HepG2 (cell line): ENCODE results near the gene SAMD8. TPM values are rescaled to one million over a fixed set of nuclear protein-coding genes. Genes with fewer than 3 reads are reported as not detected.

Experiments
- ARID2 ChIP-seq: sonication (generic); formaldehyde crosslinking; IDR thresholded peaks from 2 replicates; pipeline ENCODE4 v1.8.1; 2022; ENCODE audit warnings: mild to moderate bottlenecking, missing genetic modification reagents, borderline replicate concordance
- KDM6A ChIP-seq: IDR thresholded peaks from 2 replicates; pipeline ENCODE4 v1.6.1; 2016; ENCODE audit warnings: low read depth
- MTA1 ChIP-seq: sonication (generic); formaldehyde crosslinking; IDR thresholded peaks from 2 replicates; pipeline ENCODE4 v1.4.0; 2020; ENCODE audit warnings: missing genetic modification reagents, mild to moderate bottlenecking, borderline replicate concordance
- NPAS2 ChIP-seq: sonication (generic); formaldehyde crosslinking; IDR thresholded peaks from 2 replicates; pipeline ENCODE4 v1.8.0; 2022; ENCODE audit warnings: mild to moderate bottlenecking, missing genetic modification reagents, borderline replicate concordance
- PAWR ChIP-seq: sonication (generic); formaldehyde crosslinking; IDR thresholded peaks from 2 replicates; pipeline ENCODE4 v1.4.0; 2020; ENCODE audit warnings: missing genetic modification reagents, mild to moderate bottlenecking, borderline replicate concordance
- PCBP1 ChIP-seq: fragments of 200-400 bp; formaldehyde crosslinking; IDR thresholded peaks from 2 replicates; pipeline ENCODE4 v1.6.1; 2017; ENCODE audit warnings: mild to moderate bottlenecking, low read depth, low read length, borderline replicate concordance
- RNF2 ChIP-seq: fragments of 450-650 bp; conservative IDR thresholded peaks from 2 replicates; pipeline ENCODE4 v1.6.1; 2016; ENCODE audit warnings: low read depth
- SNRNP70 ChIP-seq: fragments of 200-400 bp; formaldehyde crosslinking; IDR thresholded peaks from 2 replicates; pipeline ENCODE4 v1.6.1; 2017; ENCODE audit warnings: mild to moderate bottlenecking, low read depth, low read length, moderate library complexity
- ZC3H13 ChIP-seq: sonication (generic); formaldehyde crosslinking; IDR thresholded peaks from 2 replicates; pipeline ENCODE4 v1.8.1; 2023; ENCODE audit warnings: mild to moderate bottlenecking, missing genetic modification reagents, moderate library complexity
- ZNF232 ChIP-seq: sonication (generic); formaldehyde crosslinking; IDR thresholded peaks from 2 replicates; pipeline ENCODE4 v1.4.0; 2020; ENCODE audit warnings: missing genetic modification reagents, borderline replicate concordance
- ZNF296 ChIP-seq: sonication (generic); formaldehyde crosslinking; conservative IDR thresholded peaks from 2 replicates; pipeline ENCODE4 v1.5.0; 2020; ENCODE audit warnings: mild to moderate bottlenecking, missing genetic modification reagents
- ZNF367 ChIP-seq: sonication (generic); formaldehyde crosslinking; IDR thresholded peaks from 2 replicates; pipeline ENCODE4 v1.4.0; 2020; ENCODE audit warnings: missing genetic modification reagents, borderline replicate concordance
- ZNF615 ChIP-seq: sonication (generic); formaldehyde crosslinking; IDR thresholded peaks from 2 replicates; pipeline ENCODE4 v1.5.0; 2020; ENCODE audit warnings: mild to moderate bottlenecking, missing genetic modification reagents, borderline replicate concordance
- ZNF878 ChIP-seq: sonication (generic); formaldehyde crosslinking; IDR thresholded peaks from 2 replicates; pipeline ENCODE4 v1.8.1; 2023; ENCODE audit warnings: mild to moderate bottlenecking, missing genetic modification reagents, moderate library complexity
- polyA plus RNA-seq, 8 experiments: library from polyadenylated mRNA; depleted of rRNA in 3 of 8; stranded (reverse) in 7 of 8; unstranded in 1 of 8; fragments of >200 nt; fragmentation: Illumina TruSeq in 4 of 8; extraction: Trizol in 4 of 8; gene quantifications; 2 replicates each; pipeline versions ENCODE4 v1.2.1 to v1.2.3, GENCODE V29; 2011 to 2016; ENCODE audit warnings: low read depth in 4 of 8, missing spikeins in 1 of 8, mixed read lengths in 1 of 8; ENCODE audit not compliant: insufficient read depth in 1 of 8
- total RNA-seq, 5 experiments: library from RNA; depleted of rRNA; stranded (reverse); fragments of >200 nt; fragmentation: Illumina TruSeq; extraction: Trizol; gene quantifications; 2 replicates each; pipeline ENCODE4 v1.2.3, GENCODE V29; 2016; ENCODE audit warnings: low read depth in 1 of 5
- TF ChIP-seq, protein P1 (sequence below): fragments of 450-650 bp; IDR thresholded peaks from 2 replicates; pipeline ENCODE4 v1.6.1; 2017
- TF ChIP-seq, protein P2 (sequence below): sonication (generic); formaldehyde crosslinking; IDR thresholded peaks from 2 replicates; pipeline ENCODE4 v1.4.0; 2020; ENCODE audit warnings: missing genetic modification reagents
- TF ChIP-seq, protein P3 (sequence below): sonication (generic); formaldehyde crosslinking; IDR thresholded peaks from 2 replicates; pipeline ENCODE4 v1.5.0; 2020; ENCODE audit warnings: mild to moderate bottlenecking, missing genetic modification reagents
- TF ChIP-seq, protein P4 (sequence below): sonication (generic); formaldehyde crosslinking; IDR thresholded peaks from 2 replicates; pipeline ENCODE4 v1.8.1; 2023; ENCODE audit warnings: missing genetic modification reagents, inconsistent platforms, borderline replicate concordance
- TF ChIP-seq, protein P5 (sequence below): sonication (generic); formaldehyde crosslinking; IDR thresholded peaks from 2 replicates; pipeline ENCODE4 v1.4.0; 2020; ENCODE audit warnings: missing genetic modification reagents
- TF ChIP-seq, protein P6 (sequence below): sonication (generic); formaldehyde crosslinking; IDR thresholded peaks from 2 replicates; pipeline ENCODE4 v1.8.1; 2023; ENCODE audit warnings: missing genetic modification reagents, mild to moderate bottlenecking, borderline replicate concordance

The SAMD8 gene
- total and polyA plus RNA-seq, 2 of the 13 experiments (the other 11 are each of a cell fraction or from before 2014, with no cell fraction given), result 10.4 to 13.2 TPM

DNA sequence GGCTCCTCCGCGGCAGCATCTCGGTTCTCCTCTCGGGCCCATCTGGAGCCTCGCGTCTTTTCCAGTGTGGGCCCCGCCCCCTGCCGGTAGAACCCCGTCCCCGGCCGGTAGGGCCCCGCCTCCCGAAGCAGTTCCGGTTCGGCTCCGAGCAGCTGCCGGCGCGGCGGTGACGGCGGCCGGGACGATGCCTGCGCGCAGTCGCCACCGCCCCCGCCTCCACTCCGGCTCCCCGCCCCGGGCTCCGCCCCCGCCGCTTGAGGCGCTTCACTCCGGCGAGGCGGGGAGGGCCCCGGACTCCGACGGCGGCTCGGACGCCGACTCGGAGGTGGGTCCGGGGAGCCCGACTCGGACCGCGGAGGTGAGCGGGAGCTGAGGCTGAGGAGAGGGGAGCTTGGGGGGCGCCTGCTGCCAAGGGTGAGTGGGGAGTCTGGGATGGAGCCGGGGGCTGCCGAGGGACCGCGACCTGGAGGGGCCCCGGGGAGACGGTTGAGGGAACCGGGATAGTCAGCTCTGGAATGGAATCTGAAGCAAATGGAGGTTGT, at the start of gene SAMD8 (continued):
- TF ChIP-seq PCBP1 (no peak), PAWR (no peak), ZNF367 (CRISPR knock-in tag) (no peak), ZNF296 (CRISPR knock-in tag) (no peak), ZNF232 (no peak), ZNF615 (CRISPR knock-in tag) (no peak), ZC3H13 (CRISPR knock-in tag) (peak; percentile 85), SNRNP70 (no peak), ARID2 (CRISPR knock-in tag) (peak; percentile 81; the same call in 1 of the 2 replicates), NPAS2 (CRISPR knock-in tag) (no peak), KDM6A (CRISPR knock-in tag) (no peak), RNF2 (no peak), ZNF878 (CRISPR knock-in tag) (no peak), MTA1 (CRISPR knock-in tag) (peak; percentile 80; the same call in 1 of the 2 replicates)
- TF ChIP-seq, protein P1, sequence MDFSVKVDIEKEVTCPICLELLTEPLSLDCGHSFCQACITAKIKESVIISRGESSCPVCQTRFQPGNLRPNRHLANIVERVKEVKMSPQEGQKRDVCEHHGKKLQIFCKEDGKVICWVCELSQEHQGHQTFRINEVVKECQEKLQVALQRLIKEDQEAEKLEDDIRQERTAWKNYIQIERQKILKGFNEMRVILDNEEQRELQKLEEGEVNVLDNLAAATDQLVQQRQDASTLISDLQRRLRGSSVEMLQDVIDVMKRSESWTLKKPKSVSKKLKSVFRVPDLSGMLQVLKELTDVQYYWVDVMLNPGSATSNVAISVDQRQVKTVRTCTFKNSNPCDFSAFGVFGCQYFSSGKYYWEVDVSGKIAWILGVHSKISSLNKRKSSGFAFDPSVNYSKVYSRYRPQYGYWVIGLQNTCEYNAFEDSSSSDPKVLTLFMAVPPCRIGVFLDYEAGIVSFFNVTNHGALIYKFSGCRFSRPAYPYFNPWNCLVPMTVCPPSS, result no peak
- TF ChIP-seq, protein P2, sequence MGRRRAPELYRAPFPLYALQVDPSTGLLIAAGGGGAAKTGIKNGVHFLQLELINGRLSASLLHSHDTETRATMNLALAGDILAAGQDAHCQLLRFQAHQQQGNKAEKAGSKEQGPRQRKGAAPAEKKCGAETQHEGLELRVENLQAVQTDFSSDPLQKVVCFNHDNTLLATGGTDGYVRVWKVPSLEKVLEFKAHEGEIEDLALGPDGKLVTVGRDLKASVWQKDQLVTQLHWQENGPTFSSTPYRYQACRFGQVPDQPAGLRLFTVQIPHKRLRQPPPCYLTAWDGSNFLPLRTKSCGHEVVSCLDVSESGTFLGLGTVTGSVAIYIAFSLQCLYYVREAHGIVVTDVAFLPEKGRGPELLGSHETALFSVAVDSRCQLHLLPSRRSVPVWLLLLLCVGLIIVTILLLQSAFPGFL (CRISPR knock-in tag), result no peak
- TF ChIP-seq, protein P3, sequence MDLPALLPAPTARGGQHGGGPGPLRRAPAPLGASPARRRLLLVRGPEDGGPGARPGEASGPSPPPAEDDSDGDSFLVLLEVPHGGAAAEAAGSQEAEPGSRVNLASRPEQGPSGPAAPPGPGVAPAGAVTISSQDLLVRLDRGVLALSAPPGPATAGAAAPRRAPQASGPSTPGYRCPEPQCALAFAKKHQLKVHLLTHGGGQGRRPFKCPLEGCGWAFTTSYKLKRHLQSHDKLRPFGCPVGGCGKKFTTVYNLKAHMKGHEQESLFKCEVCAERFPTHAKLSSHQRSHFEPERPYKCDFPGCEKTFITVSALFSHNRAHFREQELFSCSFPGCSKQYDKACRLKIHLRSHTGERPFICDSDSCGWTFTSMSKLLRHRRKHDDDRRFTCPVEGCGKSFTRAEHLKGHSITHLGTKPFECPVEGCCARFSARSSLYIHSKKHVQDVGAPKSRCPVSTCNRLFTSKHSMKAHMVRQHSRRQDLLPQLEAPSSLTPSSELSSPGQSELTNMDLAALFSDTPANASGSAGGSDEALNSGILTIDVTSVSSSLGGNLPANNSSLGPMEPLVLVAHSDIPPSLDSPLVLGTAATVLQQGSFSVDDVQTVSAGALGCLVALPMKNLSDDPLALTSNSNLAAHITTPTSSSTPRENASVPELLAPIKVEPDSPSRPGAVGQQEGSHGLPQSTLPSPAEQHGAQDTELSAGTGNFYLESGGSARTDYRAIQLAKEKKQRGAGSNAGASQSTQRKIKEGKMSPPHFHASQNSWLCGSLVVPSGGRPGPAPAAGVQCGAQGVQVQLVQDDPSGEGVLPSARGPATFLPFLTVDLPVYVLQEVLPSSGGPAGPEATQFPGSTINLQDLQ (CRISPR knock-in tag), result no peak
- TF ChIP-seq, protein P4, sequence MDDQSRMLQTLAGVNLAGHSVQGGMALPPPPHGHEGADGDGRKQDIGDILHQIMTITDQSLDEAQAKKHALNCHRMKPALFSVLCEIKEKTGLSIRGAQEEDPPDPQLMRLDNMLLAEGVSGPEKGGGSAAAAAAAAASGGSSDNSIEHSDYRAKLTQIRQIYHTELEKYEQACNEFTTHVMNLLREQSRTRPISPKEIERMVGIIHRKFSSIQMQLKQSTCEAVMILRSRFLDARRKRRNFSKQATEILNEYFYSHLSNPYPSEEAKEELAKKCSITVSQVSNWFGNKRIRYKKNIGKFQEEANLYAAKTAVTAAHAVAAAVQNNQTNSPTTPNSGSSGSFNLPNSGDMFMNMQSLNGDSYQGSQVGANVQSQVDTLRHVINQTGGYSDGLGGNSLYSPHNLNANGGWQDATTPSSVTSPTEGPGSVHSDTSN (CRISPR knock-in tag), result no peak
- TF ChIP-seq, protein P5, sequence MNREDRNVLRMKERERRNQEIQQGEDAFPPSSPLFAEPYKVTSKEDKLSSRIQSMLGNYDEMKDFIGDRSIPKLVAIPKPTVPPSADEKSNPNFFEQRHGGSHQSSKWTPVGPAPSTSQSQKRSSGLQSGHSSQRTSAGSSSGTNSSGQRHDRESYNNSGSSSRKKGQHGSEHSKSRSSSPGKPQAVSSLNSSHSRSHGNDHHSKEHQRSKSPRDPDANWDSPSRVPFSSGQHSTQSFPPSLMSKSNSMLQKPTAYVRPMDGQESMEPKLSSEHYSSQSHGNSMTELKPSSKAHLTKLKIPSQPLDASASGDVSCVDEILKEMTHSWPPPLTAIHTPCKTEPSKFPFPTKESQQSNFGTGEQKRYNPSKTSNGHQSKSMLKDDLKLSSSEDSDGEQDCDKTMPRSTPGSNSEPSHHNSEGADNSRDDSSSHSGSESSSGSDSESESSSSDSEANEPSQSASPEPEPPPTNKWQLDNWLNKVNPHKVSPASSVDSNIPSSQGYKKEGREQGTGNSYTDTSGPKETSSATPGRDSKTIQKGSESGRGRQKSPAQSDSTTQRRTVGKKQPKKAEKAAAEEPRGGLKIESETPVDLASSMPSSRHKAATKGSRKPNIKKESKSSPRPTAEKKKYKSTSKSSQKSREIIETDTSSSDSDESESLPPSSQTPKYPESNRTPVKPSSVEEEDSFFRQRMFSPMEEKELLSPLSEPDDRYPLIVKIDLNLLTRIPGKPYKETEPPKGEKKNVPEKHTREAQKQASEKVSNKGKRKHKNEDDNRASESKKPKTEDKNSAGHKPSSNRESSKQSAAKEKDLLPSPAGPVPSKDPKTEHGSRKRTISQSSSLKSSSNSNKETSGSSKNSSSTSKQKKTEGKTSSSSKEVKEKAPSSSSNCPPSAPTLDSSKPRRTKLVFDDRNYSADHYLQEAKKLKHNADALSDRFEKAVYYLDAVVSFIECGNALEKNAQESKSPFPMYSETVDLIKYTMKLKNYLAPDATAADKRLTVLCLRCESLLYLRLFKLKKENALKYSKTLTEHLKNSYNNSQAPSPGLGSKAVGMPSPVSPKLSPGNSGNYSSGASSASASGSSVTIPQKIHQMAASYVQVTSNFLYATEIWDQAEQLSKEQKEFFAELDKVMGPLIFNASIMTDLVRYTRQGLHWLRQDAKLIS (CRISPR knock-in tag), result no peak
- TF ChIP-seq, protein P6, sequence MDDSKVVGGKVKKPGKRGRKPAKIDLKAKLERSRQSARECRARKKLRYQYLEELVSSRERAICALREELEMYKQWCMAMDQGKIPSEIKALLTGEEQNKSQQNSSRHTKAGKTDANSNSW, result no peak
